ENCODE results near the gene POTEF. TPM values are rescaled to one million over a fixed set of nuclear protein-coding genes. Genes with fewer than 3 reads are reported as not detected.
"Not testable (repeated sequence)": the region's sequence is repeated elsewhere in the genome, so short reads cannot be mapped to it uniquely, and the experiment has no call there.

Gene POTEF
- total RNA-seq (2014; rRNA removed; shearing (Covaris generic)), result not detected in 2 replicates

DNA sequence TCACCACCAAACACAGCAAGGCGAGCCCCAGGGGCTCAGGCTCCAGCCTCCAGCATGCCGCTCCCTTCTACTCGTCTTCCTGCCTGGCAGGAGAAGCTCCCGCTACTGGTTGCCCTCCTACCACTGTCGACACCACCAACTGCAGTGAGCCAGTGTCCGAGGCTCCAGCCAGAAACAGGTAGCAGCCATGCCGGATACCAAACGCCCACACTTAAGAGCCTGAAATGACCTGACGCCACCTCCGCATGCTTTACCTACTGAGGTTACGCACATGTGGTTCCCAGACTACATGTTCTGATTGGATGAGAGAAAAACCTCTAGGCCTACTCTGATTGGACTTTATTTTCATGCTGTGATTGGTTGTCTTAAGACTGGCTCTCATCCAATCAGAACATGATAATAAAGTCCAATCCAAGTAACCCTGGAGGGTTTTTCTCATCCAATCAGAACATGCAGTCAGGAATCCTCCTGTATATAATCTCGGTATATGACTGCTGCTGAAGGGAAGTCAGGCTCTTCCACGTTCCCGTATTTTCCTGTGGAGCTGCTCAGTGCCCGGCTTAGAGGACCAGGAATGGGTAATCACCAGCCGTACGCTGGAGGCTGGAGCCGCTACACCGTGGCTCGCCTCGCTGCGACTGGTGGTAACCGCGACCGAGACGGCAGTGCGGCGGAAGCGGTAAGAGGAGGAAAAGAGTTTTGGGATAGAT, at the start of gene POTEF:
POTEF (minus strand) TSS at position 103 of the 710 bp plus-strand sequence. CDS start 8,707 bp downstream, outside the sequence.
- DNase-seq (ENCODE audit: low read depth), result not testable (repeated sequence)

DNA sequence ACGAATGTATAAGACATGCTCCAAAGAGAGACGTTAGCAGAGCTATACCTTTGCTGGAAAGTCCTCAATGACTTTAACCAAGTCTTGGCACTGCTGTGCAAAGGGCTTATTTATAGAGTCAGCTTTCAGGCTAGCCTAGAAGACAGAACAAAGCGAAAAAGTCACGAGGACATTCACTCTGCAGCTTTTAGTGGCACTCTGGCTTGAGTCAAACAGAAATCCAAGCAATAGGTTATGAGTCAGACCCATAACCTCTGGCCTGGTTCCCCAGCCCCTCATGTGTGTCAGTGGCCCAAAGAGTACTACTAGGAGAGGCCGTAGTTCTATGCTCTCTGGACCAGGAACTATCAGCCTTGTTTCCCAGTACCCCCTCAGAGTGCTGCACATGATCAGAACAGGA, 45.8 kb upstream of the POTEF start:
- not testable (repeated sequence) for DNase-seq (ENCODE audit: low read depth)

DNA sequence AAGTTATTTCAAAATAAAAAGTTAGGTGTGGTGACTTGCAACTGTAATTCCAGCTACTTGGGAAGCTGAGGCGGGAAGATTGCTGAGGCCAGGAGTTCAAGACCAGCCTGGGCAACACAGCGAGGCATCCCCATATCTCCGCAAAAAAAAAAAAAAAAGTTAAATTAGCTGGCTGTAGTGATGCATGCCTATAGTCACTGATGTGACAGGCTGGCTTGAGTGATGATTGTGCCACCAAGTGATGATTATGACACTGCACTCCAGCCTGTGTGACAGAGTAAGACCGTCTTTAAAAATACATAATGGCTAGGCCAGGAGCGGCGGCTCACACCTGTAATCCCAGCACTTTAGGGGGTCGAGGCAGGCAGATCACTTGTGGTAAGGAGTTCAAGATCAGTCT, 40.9 kb upstream of the POTEF start:
- DNase-seq (ENCODE audit: low read depth), result no peak

DNA sequence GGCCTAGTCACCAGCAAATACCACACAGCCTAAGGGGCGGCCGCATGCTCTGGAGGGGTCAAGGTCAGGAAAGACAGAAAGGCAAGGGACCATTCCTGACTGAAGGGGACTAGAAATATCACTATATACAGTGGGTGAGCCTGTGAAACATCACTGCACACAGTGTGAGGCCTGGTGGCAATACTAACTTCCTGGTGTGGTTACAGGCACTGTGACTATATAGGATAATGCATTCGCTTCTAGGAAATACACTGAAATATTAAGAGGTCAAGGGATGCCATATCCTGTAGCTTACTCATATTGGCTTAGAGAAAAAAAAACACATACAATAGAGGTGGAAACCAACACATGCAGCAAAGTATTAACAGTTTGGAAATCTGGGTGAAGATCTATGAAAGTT, 40.1 kb upstream of the POTEF start:
- DNase-seq (ENCODE audit: low read depth), result not testable (repeated sequence)

DNA sequence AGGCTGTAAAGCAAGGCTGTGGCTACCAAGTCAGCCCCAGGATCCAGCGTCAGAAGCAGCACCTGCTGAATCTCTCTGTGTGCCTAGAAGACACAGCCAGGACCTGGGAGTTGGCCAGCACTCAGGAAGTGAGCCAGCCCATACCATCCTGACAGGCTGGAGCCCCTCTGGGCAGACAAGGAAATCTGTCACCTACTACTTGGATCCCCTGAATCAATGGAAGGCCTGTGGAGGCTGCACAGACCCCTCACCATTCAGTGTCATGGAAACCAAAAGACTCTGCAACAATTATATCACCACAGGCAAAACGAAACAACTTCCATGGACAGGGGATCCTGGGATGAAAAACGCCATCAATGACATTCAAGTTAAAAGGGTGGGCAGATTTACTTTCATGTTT, 37.6 kb upstream of the POTEF start:
- DNase-seq (ENCODE audit: low read depth), result not testable (repeated sequence)

DNA sequence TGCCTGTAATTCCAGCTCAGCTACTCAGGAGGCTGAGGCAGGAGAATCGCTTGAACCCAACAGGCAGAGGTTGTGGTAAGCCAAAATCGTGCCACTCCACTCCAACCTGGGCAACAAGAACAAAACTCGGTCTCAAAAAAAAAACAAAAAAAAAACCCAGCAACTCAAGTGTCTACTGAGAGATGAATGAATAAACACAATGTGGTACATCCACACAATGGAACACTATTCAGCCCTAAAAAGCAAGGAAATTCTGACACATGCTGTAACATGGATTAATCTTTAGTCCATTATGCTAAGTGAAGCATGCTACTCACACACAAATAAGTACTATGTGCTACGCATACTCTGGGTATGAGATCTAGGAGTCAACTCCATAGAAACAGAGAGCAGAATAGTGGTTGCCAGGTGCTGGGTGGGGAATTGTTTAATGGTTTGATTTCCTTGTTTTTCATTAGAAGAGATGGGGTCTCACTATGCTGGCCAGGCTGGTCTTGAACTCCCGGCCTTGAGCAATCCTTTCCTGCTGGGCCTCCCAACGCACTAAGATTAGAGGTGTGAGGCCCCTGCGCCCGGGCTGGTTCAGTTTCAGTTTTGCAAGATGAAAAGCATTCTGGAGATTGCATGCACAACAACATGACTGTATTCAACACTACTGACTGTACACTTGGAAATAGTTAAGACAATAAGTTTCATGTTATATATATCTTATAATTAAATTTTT, 36.4 kb upstream of the POTEF start:
- no peak for DNase-seq (ENCODE audit: low read depth)

DNA sequence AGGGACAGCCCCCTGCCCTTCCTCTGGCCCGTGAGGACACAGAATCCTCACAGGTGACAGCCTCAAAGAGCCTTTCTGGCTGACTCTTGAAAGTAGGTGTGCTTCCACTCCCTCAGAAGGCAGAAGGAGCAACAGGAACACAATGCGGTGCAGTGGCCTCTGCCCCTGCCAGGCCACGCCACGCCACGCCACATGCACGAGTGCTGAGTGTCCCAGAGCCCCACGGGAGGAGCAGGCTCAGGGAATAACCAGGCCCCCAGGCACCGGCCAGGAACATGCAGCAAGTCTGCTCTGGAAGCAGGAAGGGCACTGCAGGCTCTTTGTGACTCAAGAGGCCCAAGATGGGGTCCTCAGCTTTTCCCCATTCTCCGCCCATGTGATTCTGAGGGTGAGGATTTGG, 33.9 kb upstream of the POTEF start:
- DNase-seq (ENCODE audit: low read depth), result no peak

DNA sequence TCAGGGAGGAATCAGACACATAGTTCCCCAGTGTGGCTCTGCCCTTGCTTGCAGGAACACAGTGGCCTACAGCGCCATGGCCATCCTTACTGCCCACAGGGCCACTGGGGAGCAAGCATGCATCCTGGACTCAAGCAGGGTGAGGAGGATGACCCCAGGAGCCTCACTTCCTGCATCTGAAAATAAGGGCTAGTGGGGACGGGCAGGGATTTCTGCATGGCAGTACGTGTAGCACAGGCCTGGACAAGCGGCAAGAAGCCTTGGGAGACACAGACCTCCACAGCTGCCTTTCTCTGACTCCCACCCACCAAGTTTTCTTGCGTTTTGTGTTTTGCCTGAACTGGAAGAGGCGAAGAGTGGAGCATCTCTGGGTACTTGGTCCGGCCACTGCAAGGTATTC, 33.5 kb upstream of the POTEF start:
- DNase-seq (ENCODE audit: low read depth), result not testable (repeated sequence)

DNA sequence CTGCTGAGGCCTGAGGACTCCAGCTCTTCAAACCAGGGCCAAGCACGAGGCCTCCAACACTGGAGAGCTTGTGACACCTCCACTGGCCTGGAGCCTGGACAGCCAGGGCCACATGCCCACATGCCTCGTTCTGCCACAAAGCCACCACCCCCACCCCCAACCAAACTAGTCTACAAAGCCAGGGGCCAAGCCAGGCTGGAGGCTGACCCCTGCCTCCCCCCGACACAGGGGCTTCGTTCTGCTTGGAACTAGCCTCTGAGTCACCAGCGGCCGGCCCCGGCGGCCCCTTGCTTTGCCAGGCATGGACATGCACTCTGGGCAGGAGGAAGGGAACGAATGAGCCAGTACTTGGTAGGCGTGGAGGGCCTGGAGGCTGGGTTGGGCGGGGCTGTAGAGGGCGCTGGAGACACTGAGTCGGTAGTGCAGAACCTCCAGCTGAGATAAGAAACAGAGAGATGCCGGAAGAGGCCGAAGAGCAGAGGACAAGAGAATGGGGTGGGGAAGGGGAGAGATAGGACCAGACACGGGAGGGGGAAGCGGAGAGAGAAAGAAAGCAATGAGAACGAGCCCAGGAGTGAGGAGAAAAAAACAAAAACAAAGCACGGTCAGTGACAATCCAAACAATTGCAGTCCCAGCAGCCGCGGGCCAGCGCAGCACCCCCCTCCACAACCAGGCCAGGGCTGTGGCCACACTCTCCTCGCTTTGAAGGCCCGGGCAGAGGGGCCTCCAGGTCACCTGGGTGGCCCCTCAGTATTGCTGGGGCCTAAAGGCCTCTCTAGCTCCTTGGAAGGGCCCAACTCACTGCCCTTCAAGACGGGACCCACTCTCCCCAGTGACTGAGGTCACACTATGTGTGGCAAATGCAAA, 32.0 kb upstream of the POTEF start:
- DNase-seq (ENCODE audit: low read depth), result not testable (repeated sequence)

DNA sequence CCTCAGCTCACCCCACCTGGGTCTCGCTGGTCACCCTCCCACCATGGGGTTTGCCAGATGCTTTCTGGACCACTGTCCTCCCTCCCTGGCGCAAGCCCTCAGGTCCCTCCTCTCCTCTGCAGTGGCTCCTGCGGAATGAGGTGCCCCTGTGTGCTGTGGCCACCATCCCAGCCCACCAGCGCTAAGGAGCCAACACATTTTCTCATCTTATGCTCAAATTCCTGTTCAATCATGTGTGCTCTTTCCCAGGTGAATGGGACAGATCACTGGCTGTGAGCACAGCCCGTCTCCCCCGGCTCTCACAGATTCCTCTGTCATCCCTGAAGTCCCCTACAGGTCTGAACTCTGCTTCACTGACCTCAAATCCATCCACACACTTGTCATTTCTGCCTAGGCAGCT, 31.1 kb upstream of the POTEF start:
- DNase-seq (ENCODE audit: low read depth), result no peak

DNA sequence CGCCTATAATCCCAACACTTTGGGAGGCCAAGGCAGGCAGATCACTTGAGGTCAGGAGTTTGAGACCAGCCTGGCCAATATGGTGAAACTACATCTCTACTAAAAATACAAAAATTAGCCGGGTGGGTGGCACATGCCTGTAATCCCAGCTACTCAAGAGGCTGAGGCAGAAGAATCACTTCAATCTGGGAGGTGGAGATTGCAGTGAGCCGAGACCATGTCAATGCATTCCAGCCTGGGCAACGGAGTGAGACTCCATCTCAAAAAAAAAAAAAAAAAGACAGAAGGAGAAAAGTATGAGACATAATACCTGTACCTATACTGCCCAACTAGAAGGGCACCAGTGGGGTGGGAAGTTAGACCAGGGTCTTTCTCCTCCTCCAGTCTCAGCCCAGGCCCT, 30.4 kb upstream of the POTEF start:
- DNase-seq (ENCODE audit: low read depth), result not testable (repeated sequence)

DNA sequence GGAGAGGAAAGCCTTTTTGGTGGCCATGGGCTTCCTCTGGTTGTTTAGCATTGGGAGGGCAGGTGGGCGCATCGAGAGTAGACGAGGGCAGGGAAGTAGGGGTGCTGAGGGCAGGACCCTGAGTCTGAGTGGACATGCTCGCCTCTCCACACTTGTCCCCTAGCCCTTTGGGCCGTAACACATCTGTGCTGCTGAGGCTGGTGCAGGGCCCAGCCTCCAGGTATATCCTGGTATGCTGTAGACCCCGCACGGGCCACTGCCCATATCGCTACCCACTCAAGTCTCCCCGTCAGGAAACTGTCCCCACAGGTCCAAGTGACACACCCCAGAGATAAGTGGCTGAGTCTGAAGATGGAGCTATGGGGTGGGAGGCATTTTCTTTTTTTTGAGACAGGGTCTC, 29.6 kb upstream of the POTEF start:
- DNase-seq (ENCODE audit: low read depth), result no peak

DNA sequence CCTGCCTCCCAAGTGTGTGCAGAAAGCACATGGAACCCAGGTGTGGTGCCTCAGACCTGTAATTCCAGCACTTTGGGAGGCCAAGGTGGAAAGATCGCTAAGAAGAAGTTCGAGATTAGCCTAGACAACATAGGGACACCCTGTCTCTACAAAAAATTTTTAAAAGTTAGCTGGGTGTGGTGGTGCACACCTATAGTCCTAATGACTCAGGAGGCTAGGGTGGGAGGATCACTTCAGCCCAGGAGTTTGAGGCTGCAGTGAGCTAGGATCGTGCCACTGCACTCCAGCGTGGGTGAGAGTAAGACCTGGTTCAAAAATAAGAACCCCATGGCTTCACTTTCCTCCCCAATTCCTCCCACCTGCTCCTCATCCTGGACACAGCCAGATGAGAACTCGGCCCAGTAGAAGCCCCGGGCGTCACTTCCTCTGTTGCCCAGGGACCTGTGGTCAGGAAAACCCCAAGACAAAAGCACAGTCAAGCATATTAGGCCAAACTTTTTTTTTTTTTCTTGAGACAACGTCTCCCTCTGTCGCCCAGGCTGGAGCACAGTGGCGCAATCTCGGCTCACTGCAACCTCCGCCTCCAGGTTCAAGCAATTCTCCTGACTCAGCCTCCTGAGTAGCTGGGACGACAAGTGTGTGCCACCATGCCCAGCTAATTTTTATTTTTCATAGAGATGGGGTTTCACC, 28.9 kb upstream of the POTEF start:
- not testable (repeated sequence) for DNase-seq (ENCODE audit: low read depth)

DNA sequence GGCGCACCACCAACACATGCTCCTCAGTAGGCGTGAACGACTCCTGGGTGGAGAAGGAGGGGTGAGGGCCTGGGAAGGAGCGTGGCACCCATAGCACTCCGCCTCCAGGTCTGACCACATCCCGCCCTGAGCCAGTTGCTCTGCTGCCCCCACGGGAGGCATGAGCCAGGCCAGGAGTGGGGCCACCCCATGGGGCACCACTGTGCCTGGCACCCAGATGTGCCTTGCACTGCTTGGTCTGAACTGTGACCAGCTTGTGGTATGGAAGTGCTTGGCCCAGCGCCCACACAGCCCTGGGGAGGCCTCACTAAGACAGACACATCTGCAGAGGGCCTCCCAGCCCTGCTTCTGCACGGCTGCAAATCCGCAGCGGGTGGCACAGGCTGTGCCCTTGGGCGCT, 28.3 kb upstream of the POTEF start:
- DNase-seq (ENCODE audit: low read depth), result peak; percentile 1

DNA sequence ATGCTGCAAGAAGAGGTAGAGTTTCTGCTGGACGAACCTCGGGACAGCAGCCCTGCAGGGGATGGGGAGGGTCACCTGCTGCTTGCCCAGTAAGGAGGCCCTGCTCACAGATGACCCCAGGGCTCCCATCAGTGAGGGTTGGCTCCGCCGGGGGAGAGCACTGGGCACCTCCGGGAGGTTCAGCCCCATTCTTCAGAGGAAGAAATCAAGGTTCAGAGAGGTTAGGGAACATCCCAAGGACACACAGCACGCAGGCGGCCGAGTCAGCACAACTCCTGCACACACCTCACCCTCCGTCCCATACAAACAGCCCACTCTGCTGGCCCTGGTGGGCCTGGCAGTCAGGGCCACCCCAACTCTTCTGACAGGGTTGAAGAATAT, 27.6 kb upstream of the POTEF start:
- no peak for DNase-seq (ENCODE audit: low read depth)

DNA sequence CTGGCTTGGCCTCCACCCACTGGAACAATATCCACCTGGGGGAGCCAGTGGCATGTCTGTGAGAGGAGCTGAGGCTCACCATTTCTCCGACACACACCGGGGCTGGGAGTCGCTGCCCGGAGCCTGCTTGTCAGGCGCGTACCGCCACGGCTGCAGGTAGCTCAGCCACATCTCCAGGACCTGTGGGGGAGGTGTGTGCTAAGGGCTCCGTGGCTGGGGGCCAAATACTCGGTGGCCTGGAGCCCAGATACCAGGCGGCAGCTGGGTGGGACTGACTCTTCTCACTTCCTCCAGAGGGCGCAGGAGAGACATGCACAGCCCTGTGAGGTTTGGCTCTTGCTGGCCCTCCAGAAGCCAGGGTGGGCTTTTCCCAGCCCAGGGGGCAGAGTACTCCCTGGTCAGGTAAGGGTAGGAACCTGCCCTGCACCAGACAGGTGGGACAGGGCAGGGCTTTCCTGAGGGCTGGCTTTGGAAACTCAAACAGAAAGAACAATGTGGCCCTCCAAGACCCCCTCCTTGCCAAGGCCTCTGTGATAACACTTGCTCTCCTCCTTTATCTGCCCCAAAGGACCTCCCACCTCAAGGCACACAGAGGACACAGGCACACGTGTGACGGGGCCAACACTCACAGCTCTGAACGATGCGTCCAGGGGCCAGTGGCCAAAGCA, 27.1 kb upstream of the POTEF start:
- DNase-seq (ENCODE audit: low read depth), result peak; percentile 34

DNA sequence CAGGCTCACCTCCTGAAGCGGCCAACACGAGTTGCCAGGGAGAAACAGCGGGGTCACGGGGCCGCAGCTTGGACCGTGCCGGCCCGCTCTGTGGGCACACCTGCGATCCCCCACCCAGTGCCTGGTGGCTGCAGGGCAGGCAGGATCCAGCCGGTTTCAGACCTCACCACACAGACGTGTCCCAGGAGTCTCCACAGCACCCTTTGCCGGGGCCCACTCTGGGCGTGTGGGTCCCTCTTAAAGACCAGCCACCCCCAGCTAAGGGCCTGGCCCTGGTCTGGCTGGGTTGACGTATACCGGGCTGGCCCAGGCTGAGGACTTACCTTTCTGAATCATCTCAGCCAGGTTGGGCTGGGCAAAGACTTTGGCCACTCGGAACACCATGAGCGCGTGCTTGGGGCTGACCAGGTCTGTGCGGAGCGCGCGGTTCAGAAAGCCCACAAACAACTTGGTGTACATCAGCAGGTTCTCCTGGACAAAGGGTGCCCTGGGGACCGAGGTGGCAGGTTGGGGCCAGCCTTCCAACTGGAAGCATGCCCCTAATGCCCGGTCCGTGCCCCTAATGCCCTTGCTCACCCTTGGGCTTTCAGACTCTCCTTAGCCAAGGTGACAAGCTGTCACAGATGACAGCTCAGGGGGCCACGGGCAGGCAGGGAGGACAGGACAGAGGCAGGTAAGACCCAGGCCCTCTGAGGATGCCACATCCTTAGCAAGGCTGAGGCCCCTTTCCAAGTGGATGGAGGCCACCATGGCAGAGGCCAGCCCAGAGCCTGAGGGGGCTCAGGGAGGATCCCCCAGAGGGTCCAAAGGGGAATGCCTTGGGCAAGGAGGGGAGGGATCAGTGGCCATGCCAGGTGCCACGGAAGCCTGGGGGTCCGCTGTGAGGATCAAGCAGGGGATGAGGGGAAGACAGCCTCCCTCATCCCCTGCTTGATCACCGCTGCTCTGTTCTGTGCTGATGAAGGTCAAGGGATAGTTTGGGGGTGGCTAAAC, 26.0 kb upstream of the POTEF start:
- DNase-seq (ENCODE audit: low read depth), result no peak

DNA sequence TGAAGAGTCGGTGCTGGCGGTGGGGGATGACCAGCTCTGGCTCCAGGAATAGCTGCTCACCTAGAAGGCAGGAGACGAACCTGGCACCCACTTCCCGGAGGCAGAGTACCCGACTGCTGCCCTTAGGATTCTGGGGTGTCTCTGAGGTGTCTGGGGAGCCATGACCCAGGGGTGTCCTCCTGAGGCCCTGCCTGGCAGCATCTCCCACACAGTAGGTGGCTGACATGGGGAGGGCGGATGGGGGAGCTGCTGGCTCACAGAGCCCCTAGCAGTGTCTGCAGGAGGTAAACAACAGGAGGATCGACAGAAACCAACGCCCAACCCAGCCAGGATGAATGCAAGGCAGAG, 25.4 kb upstream of the POTEF start:
- not testable (repeated sequence) for DNase-seq (ENCODE audit: low read depth)

DNA sequence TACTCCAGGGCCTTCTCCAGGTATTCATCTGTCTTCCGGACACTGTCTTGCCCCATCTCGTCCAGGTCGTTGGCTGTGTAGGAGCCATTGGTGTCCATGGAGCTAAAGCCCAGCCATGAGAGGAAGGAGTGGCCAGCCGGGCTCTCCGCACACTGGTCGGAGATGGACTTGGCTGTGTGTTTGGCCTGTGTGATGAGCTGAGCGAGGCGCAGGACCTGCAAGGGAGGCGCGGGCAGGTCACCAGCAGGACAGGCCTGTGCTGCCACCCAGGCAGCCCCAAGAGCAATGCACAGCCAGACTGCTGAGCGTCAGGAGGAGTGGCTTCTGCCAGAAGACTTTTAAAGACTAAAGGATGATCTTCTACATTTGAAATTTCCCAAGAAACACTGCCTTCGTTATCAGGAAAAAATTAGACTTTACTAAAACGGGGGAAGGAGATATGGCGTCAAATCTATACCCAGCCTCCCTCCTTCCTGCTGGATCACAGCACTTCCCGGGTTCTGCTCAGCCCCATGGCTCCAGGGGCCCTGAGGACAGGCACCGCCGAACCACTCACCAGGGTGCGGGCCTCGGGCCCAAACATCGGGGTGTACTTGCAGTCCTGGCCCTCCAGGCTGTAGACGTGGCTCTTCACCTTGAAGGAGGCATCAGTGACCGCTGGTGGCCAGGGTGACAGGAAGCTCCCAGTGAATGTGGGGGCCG, 24.9 kb upstream of the POTEF start:
- DNase-seq (ENCODE audit: low read depth), result not testable (repeated sequence)

All from M059J (cell line).